Breast epithelium (tissue), 3 donors: Measurements from ENCODE around the gene ZFHX2.

Source experiments
- POLR2AphosphoS5 ChIP-seq, 3 donors: sonication (generic); formaldehyde crosslinking; IDR thresholded peaks; one replicate each; pipeline ENCODE4 v1.6.1; 2017; ENCODE audit warnings: antibody characterized with exemption in 3 of 3
- TF ChIP-seq, protein P1 (sequence below), 3 donors: fragments of 450-650 bp; IDR thresholded peaks; one replicate each; pipeline ENCODE4 v1.5.1; 2016 to 2017; ENCODE audit warnings: antibody characterized with exemption in 3 of 3, mild to moderate bottlenecking in 3 of 3, moderate library complexity in 3 of 3

DNA sequence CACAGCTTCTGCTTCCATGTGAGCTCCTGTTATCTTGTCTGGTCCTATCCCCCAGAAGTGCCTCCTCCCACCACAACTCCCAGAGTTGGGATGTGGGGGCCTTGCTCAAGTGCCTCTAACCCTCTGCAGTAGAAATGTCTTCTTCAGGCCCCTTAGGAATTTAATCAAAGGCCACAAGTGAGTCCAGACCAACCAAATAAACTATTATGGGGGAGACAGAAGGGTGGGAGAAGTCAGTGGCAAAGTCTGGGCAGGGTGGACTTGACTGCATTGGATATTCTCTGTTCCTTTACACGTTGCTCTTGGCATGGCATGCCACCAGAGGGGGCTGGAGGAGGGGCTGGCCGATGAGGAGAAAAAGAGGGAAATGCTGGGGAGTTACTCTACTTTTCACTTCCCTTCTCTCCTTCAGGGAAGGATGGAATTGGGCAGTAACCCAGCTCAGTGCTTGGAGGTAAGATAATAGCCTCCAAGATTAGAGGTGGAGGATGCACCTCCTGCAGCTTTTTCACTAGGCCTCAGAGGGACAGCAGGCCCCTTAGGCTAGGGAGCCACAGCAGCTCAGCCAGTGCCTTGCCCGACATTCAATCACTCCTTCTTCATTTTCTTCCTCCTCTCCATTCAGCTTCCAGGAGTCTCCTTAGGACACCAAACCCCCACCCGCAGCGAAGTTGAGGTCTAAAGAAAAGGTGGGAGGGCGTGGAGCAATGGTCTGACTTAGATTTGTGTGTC lies 17.2 kb upstream of the ZFHX2 start:
- no peak for TF ChIP-seq POLR2AphosphoS5 (IDR thresholded peaks at IDR 0.05)
- TF ChIP-seq, protein P1, sequence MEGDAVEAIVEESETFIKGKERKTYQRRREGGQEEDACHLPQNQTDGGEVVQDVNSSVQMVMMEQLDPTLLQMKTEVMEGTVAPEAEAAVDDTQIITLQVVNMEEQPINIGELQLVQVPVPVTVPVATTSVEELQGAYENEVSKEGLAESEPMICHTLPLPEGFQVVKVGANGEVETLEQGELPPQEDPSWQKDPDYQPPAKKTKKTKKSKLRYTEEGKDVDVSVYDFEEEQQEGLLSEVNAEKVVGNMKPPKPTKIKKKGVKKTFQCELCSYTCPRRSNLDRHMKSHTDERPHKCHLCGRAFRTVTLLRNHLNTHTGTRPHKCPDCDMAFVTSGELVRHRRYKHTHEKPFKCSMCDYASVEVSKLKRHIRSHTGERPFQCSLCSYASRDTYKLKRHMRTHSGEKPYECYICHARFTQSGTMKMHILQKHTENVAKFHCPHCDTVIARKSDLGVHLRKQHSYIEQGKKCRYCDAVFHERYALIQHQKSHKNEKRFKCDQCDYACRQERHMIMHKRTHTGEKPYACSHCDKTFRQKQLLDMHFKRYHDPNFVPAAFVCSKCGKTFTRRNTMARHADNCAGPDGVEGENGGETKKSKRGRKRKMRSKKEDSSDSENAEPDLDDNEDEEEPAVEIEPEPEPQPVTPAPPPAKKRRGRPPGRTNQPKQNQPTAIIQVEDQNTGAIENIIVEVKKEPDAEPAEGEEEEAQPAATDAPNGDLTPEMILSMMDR (IDR thresholded peaks at IDR 0.05) = no peak
